HepG2 (cell line): ENCODE results near the gene PYGO2. TPM values are rescaled to one million over a fixed set of nuclear protein-coding genes. Genes with fewer than 3 reads are reported as not detected.
A peak's percentile ranks its signal among the peaks of the same experiment; 100 is the strongest.

Source experiments
- ATAC-seq: fragments of 200-7000 bp; cut with Tn5 transposase; 3 replicates; pipeline ENCODE4 v1.9.1; 2020; ENCODE audit warnings: mild to moderate bottlenecking, moderate library complexity
- BruUV-seq: library from RNA; stranded (reverse); fragments of 400-500 nt; replicated peaks from 2 replicates; lab custom pipeline; 2021; lab: Mats Ljungman, UMichigan
- CTCF ChIA-PET: fragments of 300-600 bp; formaldehyde crosslinking; extraction: SDS; loops from one replicate; lab custom pipeline; 2021; ENCODE audit warnings: low total read pairs, inconsistent platforms, low intra/inter-chr PET ratio; lab: Yijun Ruan, JAX
- POLR2A ChIA-PET: fragments of 350-600 bp; sonication (Branson Sonifier 250); formaldehyde crosslinking; loops from one replicate; lab custom pipeline; 2020; ENCODE audit warnings: antibody characterized with exemption, inconsistent platforms; lab: Yijun Ruan, JAX
- DNase-seq: peaks from one replicate; pipeline ENCODE4 v3.0.0-alpha.2; 2015; ENCODE audit warnings: low spot score
- FAIRE-seq: peaks from 3 replicates; lab custom pipeline; 2011; peaks lifted over from hg19 to GRCh38; lab: Jason Lieb, UNC
- H2AFZ ChIP-seq: one replicate; pipeline ENCODE4 v1.6.1; 2011; ENCODE audit warnings: low read length, inconsistent platforms
- H3K27ac ChIP-seq: fragments of 300-600 bp; 3 replicates; pipeline ENCODE4 v1.8.0; 2011; ENCODE audit warnings: mixed run types, mild to moderate bottlenecking, mixed read lengths, low read length, inconsistent platforms; ENCODE audit not compliant: insufficient read depth; ENCODE audit errors: extremely low read length
- H3K27me3 ChIP-seq, 2 experiments: fragments of 200-600 bp in 1 of 2; 2 replicates in 1 of 2; 3 replicates in 1 of 2; pipeline versions ENCODE4 v1.6.0 to v1.8.0; 2011; ENCODE audit warnings: low read length in 2 of 2, mild to moderate bottlenecking in 2 of 2, moderate library complexity in 2 of 2, inconsistent platforms in 1 of 2; ENCODE audit not compliant: insufficient read depth in 2 of 2, control insufficient read depth in 1 of 2
- H3K36me3 ChIP-seq, 2 experiments: fragments of 200-600 bp in 1 of 2; replicated peaks in 1 of 2; 2 replicates in 1 of 2; 3 replicates in 1 of 2; pipeline versions ENCODE4 v1.5.1 to v1.8.0; 2011; ENCODE audit warnings: low read length in 2 of 2, inconsistent platforms in 1 of 2; ENCODE audit not compliant: insufficient read depth in 2 of 2, control insufficient read depth in 1 of 2
- H3K4me1 ChIP-seq: 2 replicates; pipeline ENCODE4 v1.5.1; 2012; ENCODE audit warnings: low read length, inconsistent platforms; ENCODE audit not compliant: insufficient read depth
- H3K4me2 ChIP-seq: 2 replicates; pipeline ENCODE4 v1.6.0; 2011; ENCODE audit warnings: low read depth, low read length, inconsistent platforms
- H3K4me3 ChIP-seq, 3 experiments: fragments of 200-600 bp in 1 of 3; sonication (generic), shearing (Covaris generic) in 1 of 3; replicated peaks in 1 of 3; 2 replicates each; pipeline ENCODE4 v1.5.1; 2011 to 2016; ENCODE audit warnings: low read length in 3 of 3, inconsistent platforms in 2 of 3, low read depth in 2 of 3, mild to moderate bottlenecking in 2 of 3, control low read depth in 1 of 3, mixed read lengths in 1 of 3; ENCODE audit not compliant: insufficient read depth in 1 of 3
- H3K79me2 ChIP-seq: one replicate; pipeline ENCODE4 v1.6.1; 2011; ENCODE audit warnings: low read length, inconsistent platforms; ENCODE audit not compliant: insufficient read depth
- H3K9ac ChIP-seq: 2 replicates; pipeline ENCODE4 v1.6.0; 2011; ENCODE audit warnings: mild to moderate bottlenecking, low read depth, low read length, inconsistent platforms; ENCODE audit not compliant: insufficient read depth
- H3K9me3 ChIP-seq: 2 replicates; pipeline ENCODE4 v1.5.1; 2012; ENCODE audit warnings: mild to moderate bottlenecking, low read length
- H4K20me1 ChIP-seq: 2 replicates; pipeline ENCODE4 v1.6.0; 2011; ENCODE audit warnings: inconsistent platforms, mild to moderate bottlenecking, low read length, moderate library complexity; ENCODE audit not compliant: insufficient read depth
- CCDC6 ChIP-seq: sonication (generic); formaldehyde crosslinking; IDR thresholded peaks from 2 replicates; pipeline ENCODE4 v1.8.1; 2022; ENCODE audit warnings: mild to moderate bottlenecking, missing genetic modification reagents, moderate library complexity
- IRX3 ChIP-seq: sonication (generic); formaldehyde crosslinking; IDR thresholded peaks from 2 replicates; pipeline ENCODE4 v1.8.1; 2023; ENCODE audit warnings: mild to moderate bottlenecking, low read depth, missing genetic modification reagents, borderline replicate concordance
- MAX ChIP-seq: IDR thresholded peaks from 2 replicates; pipeline ENCODE4 v1.6.1; 2012; ENCODE audit warnings: inconsistent platforms
- MAZ ChIP-seq, 2 experiments: sonication (generic) in 1 of 2; formaldehyde crosslinking in 1 of 2; IDR thresholded peaks; 2 replicates each; pipeline versions ENCODE4 v1.5.0 to v1.6.1; 2012 to 2020; ENCODE audit warnings: low read depth in 2 of 2, mild to moderate bottlenecking in 2 of 2, borderline replicate concordance in 1 of 2, improper control_type of control experiment in 1 of 2, low read length in 1 of 2, missing genetic modification reagents in 1 of 2, moderate library complexity in 1 of 2
- PAF1 ChIP-seq: IDR thresholded peaks from 2 replicates; pipeline ENCODE4 v1.6.1; 2016; ENCODE audit warnings: missing genetic modification reagents, missing compliant biosample characterization
- PHF8 ChIP-seq: sonication (generic); formaldehyde crosslinking; IDR thresholded peaks from 2 replicates; pipeline ENCODE4 v1.5.0; 2020; ENCODE audit warnings: missing genetic modification reagents
- POGK ChIP-seq: sonication (generic); formaldehyde crosslinking; conservative IDR thresholded peaks from 2 replicates; pipeline ENCODE4 v1.8.0; 2022; ENCODE audit warnings: mild to moderate bottlenecking, moderate library complexity, missing genetic modification reagents
- RBFOX2 ChIP-seq: fragments of 200-400 bp; formaldehyde crosslinking; IDR thresholded peaks from 2 replicates; pipeline ENCODE4 v1.6.1; 2017; ENCODE audit warnings: low read depth, mild to moderate bottlenecking, low read length
- TARDBP ChIP-seq: sonication (generic); formaldehyde crosslinking; IDR thresholded peaks from 2 replicates; pipeline ENCODE4 v1.8.0; 2022; ENCODE audit warnings: mild to moderate bottlenecking, missing genetic modification reagents
- TOPORS ChIP-seq: sonication (generic); formaldehyde crosslinking; IDR thresholded peaks from 2 replicates; pipeline ENCODE4 v1.8.0; 2023; ENCODE audit warnings: mild to moderate bottlenecking, missing genetic modification reagents
- USF2 ChIP-seq, 2 experiments: sonication (generic) in 1 of 2; formaldehyde crosslinking in 1 of 2; IDR thresholded peaks; 2 replicates each; pipeline versions ENCODE4 v1.5.1 to v1.6.1; 2011 to 2020; ENCODE audit warnings: borderline replicate concordance in 1 of 2, low read depth in 1 of 2, low read length in 1 of 2, mild to moderate bottlenecking in 1 of 2, missing genetic modification reagents in 1 of 2, moderate library complexity in 1 of 2
- ZBTB2 ChIP-seq: sonication (generic); formaldehyde crosslinking; IDR thresholded peaks from 2 replicates; pipeline ENCODE4 v1.8.0; 2022; ENCODE audit warnings: low read depth, missing genetic modification reagents
- ZFP41 ChIP-seq: sonication (generic); formaldehyde crosslinking; IDR thresholded peaks from 2 replicates; pipeline ENCODE4 v1.4.0; 2020; ENCODE audit warnings: mild to moderate bottlenecking, missing genetic modification reagents, borderline replicate concordance
- ZFP90 ChIP-seq: sonication (generic); formaldehyde crosslinking; IDR thresholded peaks from 2 replicates; pipeline ENCODE4 v1.8.0; 2022; ENCODE audit warnings: missing genetic modification reagents, mild to moderate bottlenecking, inconsistent platforms, borderline replicate concordance
- ZNF768 ChIP-seq: sonication (generic); formaldehyde crosslinking; IDR thresholded peaks from 2 replicates; pipeline ENCODE4 v1.4.0; 2020; ENCODE audit warnings: missing genetic modification reagents
- ZSCAN30 ChIP-seq: sonication (generic); formaldehyde crosslinking; IDR thresholded peaks from 2 replicates; pipeline ENCODE4 v1.5.0; 2020; ENCODE audit warnings: mild to moderate bottlenecking, missing genetic modification reagents
- WGBS: methylation state at CpG from one replicate; pipeline ENCODE4 v1.1.6; 2017; ENCODE audit warnings: low lambda C conversion rate; 5-methylcytosine and 5-hydroxymethylcytosine counted together
- in situ Hi-C: cut with HindIII; loops from 2 replicates; pipeline ENCODE4 v1.10.0; 2017; ENCODE audit warnings: low pct_unique_long_range_greater_than_20kb; ENCODE audit not compliant: extremely low pct_ligation_motif_present
- intact Hi-C: fragments of 100-400 bp; cut with micrococcal nuclease; formaldehyde crosslinking; loops from one replicate; pipeline ENCODE4 v1.10.0; 2022; ENCODE audit not compliant: unreplicated experiment
- polyA plus RNA-seq, 8 experiments: library from polyadenylated mRNA; depleted of rRNA in 3 of 8; stranded (reverse) in 7 of 8; unstranded in 1 of 8; fragments of >200 nt; fragmentation: Illumina TruSeq in 4 of 8; extraction: Trizol in 4 of 8; gene quantifications; 2 replicates each; pipeline versions ENCODE4 v1.2.1 to v1.2.3, GENCODE V29; 2011 to 2016; ENCODE audit warnings: low read depth in 4 of 8, missing spikeins in 1 of 8, mixed read lengths in 1 of 8; ENCODE audit not compliant: insufficient read depth in 1 of 8
- total RNA-seq, 5 experiments: library from RNA; depleted of rRNA; stranded (reverse); fragments of >200 nt; fragmentation: Illumina TruSeq; extraction: Trizol; gene quantifications; 2 replicates each; pipeline ENCODE4 v1.2.3, GENCODE V29; 2016; ENCODE audit warnings: low read depth in 1 of 5

PYGO2 gene
- total and polyA plus RNA-seq, 2 of the 13 experiments (the other 11 are each of a cell fraction or from before 2014, with no cell fraction given): 20.3 to 21.8 TPM

GRCh38 chr1:155003227-155003765, 41.7 kb upstream of the PYGO2 start:
- intact Hi-C loops: loop anchor here (5.0 kb wide), 1 partner anchor 446 kb away; the partner anchor contains the start of gene UBE2Q1
- no peak for TF ChIP-seq PAF1 (CRISPR knock-in tag)
- TF ChIP-seq ZNF768 (CRISPR knock-in tag): 0 out of 2 replicates have a peak, but pooled peaks have one; percentile 28
- 0 out of 2 replicates have a peak, but pooled peaks have one; percentile 29 for TF ChIP-seq POGK (CRISPR knock-in tag)
- no peak for TF ChIP-seq ZFP41
- no peak for TF ChIP-seq MAX
- TF ChIP-seq MAZ (IDR thresholded peaks at IDR 0.05; ENCODE audit: borderline replicate concordance, low read depth, low read length): 0 out of 2 replicates have a peak, but pooled peaks have one; percentile 9
- TF ChIP-seq MAZ (CRISPR knock-in tag; IDR thresholded peaks at IDR 0.05; ENCODE audit: low read depth): no peak
- peak; percentile 55; the same call in 1 of the 2 replicates for TF ChIP-seq CCDC6 (CRISPR knock-in tag)
- no peak for TF ChIP-seq TARDBP
- TF ChIP-seq USF2 (IDR thresholded peaks at IDR 0.05; ENCODE audit: low read depth, low read length): no peak
- TF ChIP-seq USF2 (CRISPR knock-in tag; IDR thresholded peaks at IDR 0.05; ENCODE audit: borderline replicate concordance): no peak
- TF ChIP-seq ZSCAN30 (CRISPR knock-in tag): peak; percentile 88
- TF ChIP-seq PHF8 (CRISPR knock-in tag): peak; percentile 51
- peak; percentile 46 for TF ChIP-seq RBFOX2
- TF ChIP-seq ZBTB2: 0 out of 2 replicates have a peak, but pooled peaks have one; percentile 27
- 0 out of 2 replicates have a peak, but pooled peaks have one; percentile 61 for TF ChIP-seq ZFP90 (CRISPR knock-in tag)
- TF ChIP-seq TOPORS (CRISPR knock-in tag): 0 out of 2 replicates have a peak, but pooled peaks have one; percentile 30
- TF ChIP-seq IRX3 (CRISPR knock-in tag): 0 out of 2 replicates have a peak, but pooled peaks have one; percentile 23

More at GRCh38 chr1:155003227-155003765, 41.7 kb upstream of the PYGO2 start:
- H3K9ac ChIP-seq: peak overlapping the region; percentile 95
- peaks cover 4% of the 10 kb centered on the region; the same call in 1 of the 2 replicates for H4K20me1 ChIP-seq
- H3K9me3 ChIP-seq: no peaks in the 10 kb centered on the region
- WGBS: 0% methylated on average over 15 of the region's 37 CpGs
- peaks cover 57% of the 10 kb centered on the region for H3K4me1 ChIP-seq
- in situ Hi-C loops: no loop called here
- TSS peak; percentile 49 for BruUV-seq
- H3K27ac ChIP-seq: peak overlapping the region; percentile 97
- H3K36me3 ChIP-seq: no peaks in the 10 kb centered on the region; a peak in 1 of 5 replicates
- H3K27me3 ChIP-seq: no peaks in the 10 kb centered on the region; a peak in 1 of 5 replicates
- no peak overlapping the region for H2AFZ ChIP-seq
- peak overlapping the region; percentile 89 for H3K4me2 ChIP-seq
- ChIA-PET POLR2A (interaction anchor here (0.6 to 6.7 kb wide), 9 partner anchors 11 to 223 kb away, joined by 3 to 90 read pairs (median 4); partner anchors contain the start of genes PMVK and SLC50A1), CTCF (interaction anchor here (1.6 to 6.8 kb wide), 2 partner anchors 14 kb away, joined by 5 to 54 read pairs; no protein-coding TSS in a partner anchor)
- peak overlapping the region; percentile 86 to 98 (median 98) for H3K4me3 ChIP-seq
- DNase-seq (no peak), ATAC-seq (no peak), FAIRE-seq (no peak)
- peaks cover 39% of the 10 kb centered on the region for H3K79me2 ChIP-seq
